Loucy (cell line): ENCODE results near the gene ZNF496.
"Not testable (repeated sequence)": the region's sequence is repeated elsewhere in the genome, so short reads cannot be mapped to it uniquely, and the experiment has no call there.

ENCODE experiments used
- H2AFZ ChIP-seq: fragments of 200-600 bp; sonication (generic); 2 replicates; pipeline ENCODE4 v1.6.0; 2016; ENCODE audit warnings: antibody characterized with exemption, mild to moderate bottlenecking, low read length, moderate library complexity
- H3F3A ChIP-seq: fragments of 200-600 bp; 2 replicates; pipeline ENCODE4 v1.6.0; 2016; ENCODE audit warnings: antibody characterized with exemption, low read depth, mild to moderate bottlenecking
- H3K27me3 ChIP-seq: fragments of 200-600 bp; sonication (generic); 2 replicates; pipeline ENCODE4 v1.6.1; 2014; ENCODE audit warnings: low read length, mild to moderate bottlenecking; ENCODE audit not compliant: insufficient read depth, poor library complexity, severe bottlenecking
- H3K36me3 ChIP-seq: fragments of 200-600 bp; sonication (generic); 2 replicates; pipeline ENCODE4 v1.6.1; 2016; ENCODE audit warnings: low read length; ENCODE audit not compliant: insufficient read depth
- H3K4me1 ChIP-seq: fragments of 200-600 bp; sonication (generic); 2 replicates; pipeline ENCODE4 v1.5.1; 2014; ENCODE audit warnings: low read length, mild to moderate bottlenecking; ENCODE audit not compliant: insufficient read depth, poor library complexity, severe bottlenecking
- H3K4me2 ChIP-seq: fragments of 200-600 bp; sonication (generic); 2 replicates; pipeline ENCODE4 v1.6.0; 2014; ENCODE audit warnings: antibody characterized with exemption, low read length, low read depth, mild to moderate bottlenecking; ENCODE audit not compliant: poor library complexity, severe bottlenecking
- H3K4me3 ChIP-seq: fragments of 200-600 bp; sonication (generic); 2 replicates; pipeline ENCODE4 v1.5.1; 2014; ENCODE audit warnings: low read length, mild to moderate bottlenecking, mixed read lengths; ENCODE audit not compliant: poor library complexity, severe bottlenecking
- H3K79me2 ChIP-seq: fragments of 200-600 bp; sonication (generic); 2 replicates; pipeline ENCODE4 v1.6.1; 2014; ENCODE audit warnings: low read length; ENCODE audit not compliant: insufficient read depth
- H3K9ac ChIP-seq: fragments of 200-600 bp; sonication (generic); 2 replicates; pipeline ENCODE4 v1.6.0; 2014; ENCODE audit warnings: mild to moderate bottlenecking, low read depth, low read length, moderate library complexity; ENCODE audit not compliant: poor library complexity, severe bottlenecking
- H3K9me2 ChIP-seq: fragments of 200-600 bp; sonication (generic); replicated peaks from 2 replicates; pipeline ENCODE4 v1.6.1; 2016; ENCODE audit warnings: low read depth, low read length, mixed read lengths
- H3K9me3 ChIP-seq: fragments of 200-600 bp; sonication (generic); 2 replicates; pipeline ENCODE4 v1.6.1; 2014; ENCODE audit warnings: mild to moderate bottlenecking, antibody characterized with exemption, low read length, low read depth; ENCODE audit not compliant: insufficient read depth
- H4K20me1 ChIP-seq: fragments of 200-600 bp; sonication (generic); 2 replicates; pipeline ENCODE4 v1.6.0; 2014; ENCODE audit warnings: antibody characterized with exemption, low read length, mild to moderate bottlenecking; ENCODE audit not compliant: insufficient read depth, poor library complexity, severe bottlenecking
- CTCF ChIP-seq: fragments of 200-600 bp; sonication (generic); conservative IDR thresholded peaks from 2 replicates; pipeline ENCODE4 v1.5.1; 2014; ENCODE audit warnings: mild to moderate bottlenecking, antibody characterized with exemption, low read length
- EZH2phosphoT487 ChIP-seq: fragments of 200-600 bp; IDR thresholded peaks from 2 replicates; pipeline ENCODE4 v1.6.1; 2018; ENCODE audit warnings: antibody characterized with exemption, mild to moderate bottlenecking, moderate library complexity, borderline replicate concordance

ZNF496 gene

GRCh38 chr1:247357781-247358211, 26.1 kb upstream of the ZNF496 start:
- Histone ChIP-seq H3K79me2 (no peaks in the 10 kb centered on the region), H2AFZ (no peak overlapping the region), H3K4me3 (no peak overlapping the region), H3F3A (no peaks in the 10 kb centered on the region), H3K9me3 (no peaks in the 10 kb centered on the region), H3K4me1 (no peaks in the 10 kb centered on the region), H4K20me1 (no peaks in the 10 kb centered on the region), H3K9ac (no peak overlapping the region), H3K9me2 (no peaks in the 10 kb centered on the region), H3K27me3 (no peaks in the 10 kb centered on the region), H3K36me3 (no peaks in the 10 kb centered on the region), H3K4me2 (no peak overlapping the region)
- no peak for TF ChIP-seq EZH2phosphoT487
- no peak for TF ChIP-seq CTCF

- Histone ChIP-seq H3K36me3 (no peaks in the 10 kb centered on the region), H3K4me2 (no peak overlapping the region), H3K4me1 (no peaks in the 10 kb centered on the region), H3K9me3 (0 out of 2 replicates have a peak, but pooled peaks cover under 1% of the 10 kb centered on the region), H3K79me2 (no peaks in the 10 kb centered on the region), H3F3A (no peaks in the 10 kb centered on the region), H4K20me1 (no peaks in the 10 kb centered on the region), H3K9ac (no peak overlapping the region), H3K9me2 (no peaks in the 10 kb centered on the region), H3K4me3 (no peak overlapping the region), H3K27me3 (no peaks in the 10 kb centered on the region), H2AFZ (no peak overlapping the region)
- TF ChIP-seq EZH2phosphoT487 = no peak
- no peak for TF ChIP-seq CTCF
These were observed 25.5 kb upstream of the ZNF496 start for GRCh38 chr1:247357052-247357780.

GRCh38 chr1:247355160-247355559, 23.5 kb upstream of the ZNF496 start:
- not testable (repeated sequence) for H4K20me1 ChIP-seq, H3K4me2 ChIP-seq, H2AFZ ChIP-seq, H3K4me1 ChIP-seq, H3K4me3 ChIP-seq, H3K9me2 ChIP-seq, H3K79me2 ChIP-seq, H3F3A ChIP-seq, H3K9ac ChIP-seq, H3K27me3 ChIP-seq, H3K36me3 ChIP-seq, H3K9me3 ChIP-seq

- no peak overlapping the region for H3K4me3 ChIP-seq
- H4K20me1 ChIP-seq = no peaks in the 10 kb centered on the region
- H3K9me3 ChIP-seq = 0 out of 2 replicates have a peak, but pooled peaks cover 2% of the 10 kb centered on the region
- no peak overlapping the region for H3K4me2 ChIP-seq
- H3K79me2 ChIP-seq = no peaks in the 10 kb centered on the region
- no peaks in the 10 kb centered on the region for H3F3A ChIP-seq
- TF ChIP-seq EZH2phosphoT487 (no peak), CTCF (no peak)
- no peaks in the 10 kb centered on the region for H3K36me3 ChIP-seq
- no peaks in the 10 kb centered on the region for H3K9me2 ChIP-seq
- no peak overlapping the region for H2AFZ ChIP-seq
- H3K27me3 ChIP-seq = no peaks in the 10 kb centered on the region
- no peaks in the 10 kb centered on the region for H3K4me1 ChIP-seq
- H3K9ac ChIP-seq = no peak overlapping the region
These were observed 20.5 kb upstream of the ZNF496 start for GRCh38 chr1:247352175-247352574.
